Pulmonary artery endothelial cell (primary cell): ENCODE data around the gene CUL3. TPM values are rescaled to one million over a fixed set of nuclear protein-coding genes. Genes with fewer than 3 reads are reported as not detected.

Source experiments
- DNase-seq: peaks from one replicate; pipeline ENCODE4 v3.0.0-alpha.2; 2011; ENCODE audit warnings: low read depth, low spot score
- total RNA-seq: library from RNA; depleted of rRNA; stranded (reverse); fragments of >200 nt; gene quantifications from 2 replicates; pipeline ENCODE4 v1.2.3, GENCODE V29; 2014

The CUL3 gene
- total RNA-seq, 1 donor from 2014 or later = 62.7 TPM

DNA sequence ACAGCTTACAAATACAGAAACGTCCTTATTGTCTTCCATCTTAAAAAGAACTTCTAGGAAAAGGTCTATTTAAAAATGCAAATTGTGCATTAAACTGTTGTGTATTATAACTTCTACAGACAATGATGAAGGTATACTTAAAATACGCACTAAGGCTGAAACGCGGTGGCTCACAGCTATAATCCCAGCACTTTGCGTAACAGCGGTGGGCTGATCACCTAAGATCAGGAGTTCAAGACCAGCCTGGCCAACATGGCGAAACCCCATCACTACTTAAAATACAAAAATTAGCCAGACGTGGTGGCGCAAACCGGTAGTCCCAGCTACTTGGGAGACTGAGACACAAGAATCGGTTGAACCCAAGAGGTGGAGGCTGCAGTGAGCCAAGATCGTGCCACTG is 4.9 kb downstream of the CUL3 start:
- no peak for DNase-seq

GRCh38 chr2:224579411-224579810 is 5.8 kb downstream of the CUL3 start:
- DNase-seq = no peak

- no peak for DNase-seq
Observed at GRCh38 chr2:224577541-224577940, 7.6 kb downstream of the CUL3 start.

DNA sequence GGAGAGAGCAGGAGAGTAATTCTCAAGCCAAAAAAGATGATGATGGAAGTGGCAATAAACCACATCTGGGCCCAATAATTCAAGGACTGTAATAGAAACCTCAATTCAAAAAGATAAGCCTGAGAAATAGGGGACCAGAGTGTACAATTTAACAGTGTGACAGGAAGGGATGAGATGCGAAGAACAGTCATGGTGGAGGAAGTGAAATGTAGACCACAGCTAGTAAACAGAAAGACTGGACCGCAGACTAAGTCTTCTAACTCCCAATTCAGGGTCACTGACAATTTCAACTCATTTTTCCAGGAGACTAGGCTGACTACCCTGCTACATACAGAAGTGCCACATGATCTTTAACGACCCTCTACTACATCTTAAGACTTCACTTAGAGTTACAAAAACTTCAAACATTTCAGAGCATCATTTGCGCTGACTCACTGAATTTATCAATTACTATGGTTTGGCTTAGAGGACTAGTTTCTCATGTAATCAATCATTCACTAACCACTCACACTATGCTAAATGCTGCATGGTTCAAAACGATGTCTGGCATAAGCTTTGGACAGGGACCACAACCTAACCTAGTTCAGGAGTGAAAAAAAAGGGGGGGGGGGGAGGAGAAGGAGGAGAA is 9.0 kb downstream of the CUL3 start:
- DNase-seq = no peak

DNA sequence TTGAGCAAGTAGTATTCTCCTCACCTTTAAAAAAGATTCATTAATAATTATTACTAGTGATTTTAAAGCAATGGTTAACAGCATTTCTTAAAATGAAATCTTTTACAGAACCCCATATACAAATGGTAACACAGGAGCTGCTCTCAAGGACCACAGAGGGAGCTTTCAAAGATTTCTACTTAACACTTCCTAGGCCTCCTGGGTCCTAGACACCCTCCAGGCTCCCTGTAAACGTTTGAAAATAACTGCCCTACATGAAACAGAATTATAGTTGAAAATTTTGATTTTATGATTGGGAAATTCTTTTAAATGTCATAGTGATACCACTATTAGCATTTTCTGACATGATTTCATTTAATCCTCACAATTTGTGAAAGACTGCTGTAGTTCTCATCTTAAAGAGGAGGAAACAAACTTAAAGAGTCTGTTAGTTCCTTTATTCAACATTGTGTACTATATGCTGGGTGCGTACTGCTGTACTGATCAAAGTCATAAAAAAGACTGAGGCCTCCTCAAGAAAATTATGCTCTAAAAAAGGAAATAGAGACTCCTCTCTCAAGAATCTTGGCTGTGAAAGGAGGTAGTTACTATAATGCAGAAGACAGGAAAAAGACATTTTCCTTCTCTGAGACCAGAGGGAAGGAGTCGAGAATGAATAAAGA is 10.6 kb downstream of the CUL3 start:
- no peak for DNase-seq

- no peak for DNase-seq
Observed at GRCh38 chr2:224573724-224574123, 11.4 kb downstream of the CUL3 start.

DNA sequence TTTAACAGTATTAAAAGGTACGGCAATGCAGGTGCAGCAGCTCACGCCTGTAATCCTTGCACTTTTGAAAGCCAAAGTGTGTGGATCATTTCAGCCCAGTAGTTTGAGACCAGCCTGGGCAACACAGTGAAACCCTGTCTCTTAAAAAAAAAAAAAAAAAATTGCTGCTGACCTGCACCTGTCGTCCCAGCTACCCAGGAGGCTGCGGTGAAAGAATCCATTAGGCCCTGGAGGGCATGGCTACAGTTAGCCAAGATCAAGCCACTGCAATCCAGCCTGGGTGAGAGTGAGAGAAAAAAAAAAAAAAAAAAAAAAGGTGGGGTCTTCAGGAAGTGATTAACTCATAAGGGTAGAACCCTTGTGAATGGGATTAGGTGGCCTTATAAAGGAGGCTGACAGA is 12.8 kb downstream of the CUL3 start:
- no peak for DNase-seq

DNA sequence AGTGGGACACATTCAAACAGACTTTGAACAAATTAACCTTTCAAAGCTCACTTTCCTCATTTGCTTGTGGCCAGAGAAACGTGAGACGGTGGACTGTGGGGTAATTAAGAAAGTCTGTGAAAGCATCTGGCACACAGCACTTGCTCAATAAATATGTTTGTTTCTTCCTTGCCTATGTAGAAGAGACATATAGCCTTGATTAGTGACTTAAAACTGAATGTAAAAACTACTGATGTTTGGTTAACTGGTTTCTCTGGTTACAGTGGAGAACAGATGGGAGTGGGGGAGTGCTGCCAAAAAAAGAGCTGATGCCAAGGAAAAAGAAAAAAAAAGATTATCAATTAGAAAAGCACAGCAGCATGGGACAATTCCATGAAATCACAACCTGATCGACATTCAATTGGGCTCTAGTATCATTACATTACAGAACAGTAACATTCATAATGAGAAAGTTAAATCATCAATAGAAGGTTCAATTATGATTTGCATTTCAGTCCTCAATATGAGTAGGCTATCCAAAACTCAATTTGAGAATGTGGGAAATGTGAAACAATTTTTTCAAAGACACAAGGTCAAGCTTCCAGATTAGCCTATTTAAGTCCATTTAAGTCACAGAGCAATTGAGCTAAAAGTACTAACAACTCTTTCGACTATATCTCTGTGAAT is 14.7 kb downstream of the CUL3 start:
- DNase-seq = no peak

DNA sequence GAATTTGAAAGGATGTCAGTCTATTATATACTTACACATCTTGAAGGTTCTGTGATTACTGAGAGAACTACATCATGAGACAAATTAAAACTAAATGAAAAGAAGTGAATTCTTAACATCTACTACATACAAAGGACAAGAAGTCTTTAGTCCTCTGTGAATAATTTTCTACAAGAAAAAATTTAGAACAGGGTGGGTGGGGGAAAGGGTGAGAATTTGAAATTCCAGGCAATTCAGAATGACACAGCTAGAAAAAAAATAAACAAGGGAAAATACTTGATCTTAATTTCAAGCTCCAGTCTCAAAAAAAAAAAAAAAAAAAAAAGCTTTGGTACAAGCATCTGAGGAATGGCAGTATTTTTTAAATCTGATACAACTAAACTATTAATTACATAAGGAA is 15.5 kb downstream of the CUL3 start:
- no peak for DNase-seq

DNA sequence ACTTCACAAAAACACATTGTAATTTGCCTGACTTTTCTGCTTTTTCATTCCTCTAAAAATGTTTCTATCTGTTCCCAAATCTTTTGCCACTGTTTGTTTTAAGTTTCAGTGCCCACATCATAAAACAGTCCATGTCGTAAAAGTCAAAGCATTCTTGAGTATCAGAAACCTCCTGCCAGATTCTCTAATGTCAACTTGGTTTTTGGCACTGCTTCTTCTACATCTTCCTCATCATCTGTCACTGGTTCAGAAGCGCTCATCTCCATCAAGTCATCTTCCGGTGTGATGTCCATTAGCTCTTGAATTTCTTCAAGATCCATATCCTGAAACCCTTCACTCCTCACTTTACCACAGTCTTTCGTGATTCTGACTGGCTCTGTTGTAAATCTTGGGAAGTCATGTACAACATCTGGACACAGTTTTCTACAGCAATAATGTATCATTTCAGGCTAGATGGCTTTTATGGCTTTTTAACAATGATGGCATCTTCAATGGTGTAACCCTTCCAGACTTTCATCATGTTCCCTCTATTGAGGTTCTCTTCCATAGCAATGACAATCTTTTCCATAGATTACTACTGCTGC is 19.6 kb downstream of the CUL3 start:
- no peak for DNase-seq

DNA sequence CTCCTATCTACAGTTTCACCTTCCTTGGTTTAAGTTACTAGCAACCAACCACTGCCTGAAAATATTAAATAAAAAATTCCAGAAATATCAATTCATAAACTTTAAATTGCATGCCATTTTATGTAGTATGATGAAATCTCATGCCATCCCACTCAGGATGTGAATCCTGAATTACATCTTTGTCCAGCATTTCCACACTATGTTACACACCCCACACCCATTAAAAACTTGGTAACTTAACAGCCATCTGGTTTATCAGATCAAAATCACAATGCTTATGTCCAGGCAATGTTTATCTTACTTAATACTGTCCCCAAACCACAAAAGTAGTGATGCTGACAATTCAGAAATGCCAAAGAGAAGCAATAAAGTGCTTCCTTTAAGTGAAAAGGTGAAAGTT is 21.6 kb downstream of the CUL3 start:
- no peak for DNase-seq

GRCh38 chr2:224562831-224563230 is 22.3 kb downstream of the CUL3 start:
- DNase-seq = no peak

DNA sequence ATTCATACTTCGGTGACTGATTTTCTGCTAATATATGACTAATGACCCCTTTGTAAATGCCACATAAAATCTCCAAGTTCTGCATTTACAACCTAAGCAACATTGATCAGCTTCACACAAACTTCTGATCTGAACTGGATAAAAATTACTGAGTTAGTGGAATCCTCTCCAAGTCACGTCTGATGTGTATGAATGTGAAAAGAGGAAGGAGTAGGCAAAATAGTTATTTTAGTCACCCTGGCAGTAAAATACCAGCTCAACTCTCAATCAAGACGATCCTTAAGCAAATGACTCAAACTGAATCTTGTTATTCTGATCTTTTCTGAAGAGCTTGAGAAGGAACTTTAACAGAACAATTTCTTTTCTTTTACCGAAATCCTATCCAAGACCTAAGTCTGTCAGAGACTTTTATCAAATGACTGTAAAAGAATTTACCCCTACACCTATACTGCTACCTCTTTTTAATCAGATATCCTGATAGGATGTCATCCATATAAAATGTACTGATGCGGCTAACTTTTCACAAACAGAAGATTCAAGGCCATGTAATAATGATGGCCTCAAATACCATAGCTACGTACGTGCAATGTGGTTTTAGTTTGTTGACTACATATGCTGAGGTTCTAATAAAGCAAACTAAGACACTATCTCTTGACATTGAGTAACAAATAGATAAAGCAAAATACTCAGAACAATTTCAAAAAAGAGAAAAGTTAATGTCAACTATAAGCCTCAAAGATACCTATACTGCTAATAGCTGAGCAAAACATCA is 23.7 kb downstream of the CUL3 start:
- DNase-seq = no peak

GRCh38 chr2:224560549-224560948 is 24.6 kb downstream of the CUL3 start:
- DNase-seq = no peak

GRCh38 chr2:224557610-224558009 is 27.6 kb downstream of the CUL3 start:
- DNase-seq = no peak

DNA sequence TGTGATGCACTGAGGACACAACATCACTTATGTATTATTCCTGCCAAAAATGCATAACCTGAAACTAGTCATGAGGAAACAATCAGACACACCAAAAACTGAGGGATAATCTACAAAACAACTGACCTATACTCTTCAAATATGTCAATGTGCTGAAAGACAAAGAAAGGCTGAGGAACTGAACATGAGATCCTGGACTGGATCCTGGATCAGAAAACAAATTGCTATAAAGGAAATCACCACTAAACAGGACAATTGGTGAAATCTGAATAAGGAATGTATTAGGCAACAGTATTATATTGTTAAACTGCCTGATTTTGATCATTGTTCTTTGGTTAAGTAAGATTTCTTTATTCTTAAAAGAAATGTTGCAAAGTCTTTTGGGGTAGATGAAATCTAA is 28.8 kb downstream of the CUL3 start:
- DNase-seq = no peak

DNA sequence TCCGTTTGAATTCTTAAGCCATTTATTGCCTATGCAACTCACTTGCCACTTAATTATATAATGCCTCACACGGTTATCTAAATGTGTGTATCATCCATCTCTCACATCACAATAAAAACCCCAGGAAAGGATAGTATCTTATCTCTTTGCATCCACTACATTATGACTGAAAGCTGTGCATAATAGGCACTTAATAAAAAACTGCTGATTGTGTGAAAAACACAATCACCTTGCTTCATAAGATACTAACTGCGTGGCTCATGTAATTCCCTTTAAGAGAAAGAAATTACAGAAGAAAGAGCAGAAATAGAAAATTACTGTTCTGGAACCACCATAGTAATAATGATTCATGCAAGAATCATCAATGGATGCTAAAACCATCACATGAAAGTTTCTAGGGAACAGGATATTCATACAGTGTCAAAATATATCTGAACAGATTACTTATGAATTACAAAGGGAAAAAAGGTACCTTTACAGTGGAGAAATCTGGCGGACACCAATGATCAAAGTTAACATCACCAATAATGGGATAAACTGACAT is 29.3 kb downstream of the CUL3 start:
- no peak for DNase-seq

GRCh38 chr2:224552771-224553170 is 32.4 kb downstream of the CUL3 start:
- no peak for DNase-seq

- no peak for DNase-seq
Observed at GRCh38 chr2:224551693-224552092, 33.5 kb downstream of the CUL3 start.

DNA sequence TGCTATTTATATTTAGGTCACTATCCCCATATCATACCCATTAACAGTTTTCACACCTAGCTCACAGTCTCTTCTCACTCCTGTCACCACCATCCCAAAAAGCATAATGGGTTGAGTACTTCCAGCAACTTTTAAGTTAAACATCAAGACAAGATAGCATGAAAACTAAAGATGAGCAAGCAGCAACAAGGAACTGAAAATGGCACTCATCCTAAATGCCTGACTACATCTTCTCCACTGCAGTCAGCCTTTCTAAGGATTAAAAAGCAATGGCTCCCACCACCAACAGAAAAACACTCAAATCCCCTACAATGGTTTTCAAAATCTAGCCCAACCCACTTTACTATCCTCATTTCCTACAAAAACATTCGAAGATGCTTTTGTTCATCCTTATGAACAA is 38.2 kb downstream of the CUL3 start:
- no peak for DNase-seq

GRCh38 chr2:224545884-224546644 is 39.1 kb downstream of the CUL3 start:
- DNase-seq = no peak
